HG02642 (cell line): Measurements from ENCODE around the gene TLK1.
A peak's percentile ranks its signal among the peaks of the same experiment; 100 is the strongest.

Experiments
- ATAC-seq: cut with Tn5 transposase; IDR thresholded peaks from one replicate; pipeline ENCODE4 v1.9.1; 2021; ENCODE audit warnings: mild to moderate bottlenecking; ENCODE audit not compliant: unreplicated experiment, poor library complexity

TLK1 gene

GRCh38 chr2:171160119-171160955, at the start of gene TLK1:
Gene TLK1 (minus strand): TSS chr2:171160893. CDS start chr2:171160428, 465 bp downstream.
- ATAC-seq: peak; percentile 60

- no peak for ATAC-seq
These were observed 49.6 kb upstream of the TLK1 start for GRCh38 chr2:171210216-171210863.

- ATAC-seq: no peak
These were observed 48.0 kb upstream of the TLK1 start for GRCh38 chr2:171208657-171209056.

- no peak for ATAC-seq
These were observed 45.9 kb upstream of the TLK1 start for GRCh38 chr2:171206422-171207115.

DNA sequence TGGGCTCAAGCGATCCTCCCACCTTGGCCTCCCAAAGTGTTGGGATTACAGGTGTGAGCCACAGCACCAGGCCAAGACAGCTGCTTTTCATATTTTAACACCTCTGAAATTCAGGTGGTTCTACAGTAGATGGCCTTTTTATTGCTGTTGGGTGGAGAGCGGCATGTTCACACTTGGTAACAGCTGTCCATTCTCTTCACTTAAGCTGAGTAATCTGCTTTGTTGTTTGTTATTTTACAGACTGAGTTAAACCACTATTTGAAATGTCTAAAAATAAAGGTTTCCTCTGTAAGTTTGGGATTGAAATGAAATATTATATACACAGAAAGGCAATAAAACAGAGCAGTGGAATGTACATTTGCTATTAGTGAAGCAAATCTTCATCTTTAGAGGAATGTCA, 44.9 kb upstream of the TLK1 start:
- no peak for ATAC-seq

DNA sequence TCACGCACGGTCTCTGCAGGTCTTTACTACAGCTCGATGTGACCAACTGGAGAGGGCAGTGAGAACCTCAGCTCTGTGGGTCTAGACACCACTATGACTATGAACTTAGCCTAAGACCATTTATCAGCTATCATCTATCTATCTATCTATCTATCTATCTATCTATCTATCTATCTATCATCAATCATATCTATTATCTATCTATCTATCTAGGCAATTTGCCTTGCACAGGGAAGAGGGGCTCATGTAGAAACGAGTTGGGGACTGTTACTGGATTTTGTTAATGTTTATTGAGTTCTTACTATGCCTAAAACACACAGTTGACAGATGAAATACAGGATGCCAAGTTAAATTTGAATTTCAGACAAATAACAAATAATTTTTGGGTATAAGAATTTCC, 41.1 kb upstream of the TLK1 start:
- ATAC-seq: no peak

- no peak for ATAC-seq
These were observed 40.6 kb upstream of the TLK1 start for GRCh38 chr2:171201271-171201670.

DNA sequence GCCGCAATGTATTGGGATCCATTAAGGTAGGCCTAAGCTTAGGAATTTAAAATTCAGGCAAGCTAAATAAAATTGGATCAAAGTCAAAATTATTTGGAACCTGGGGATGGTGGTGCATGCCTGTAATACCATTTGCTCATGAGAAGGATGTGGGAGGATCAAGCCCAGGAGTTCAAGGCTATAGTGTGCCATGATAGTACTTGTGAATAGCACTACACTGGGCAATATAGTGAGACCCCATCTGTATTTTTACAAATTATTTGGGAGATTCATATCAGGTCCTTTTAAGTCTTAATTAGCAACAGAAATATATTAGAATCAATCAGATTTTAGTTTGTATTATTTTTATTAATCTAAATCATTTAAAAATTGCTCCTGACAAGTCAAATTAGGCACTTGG, 39.8 kb upstream of the TLK1 start:
- ATAC-seq: no peak

- ATAC-seq: no peak
These were observed 30.3 kb upstream of the TLK1 start for GRCh38 chr2:171191021-171191420.

DNA sequence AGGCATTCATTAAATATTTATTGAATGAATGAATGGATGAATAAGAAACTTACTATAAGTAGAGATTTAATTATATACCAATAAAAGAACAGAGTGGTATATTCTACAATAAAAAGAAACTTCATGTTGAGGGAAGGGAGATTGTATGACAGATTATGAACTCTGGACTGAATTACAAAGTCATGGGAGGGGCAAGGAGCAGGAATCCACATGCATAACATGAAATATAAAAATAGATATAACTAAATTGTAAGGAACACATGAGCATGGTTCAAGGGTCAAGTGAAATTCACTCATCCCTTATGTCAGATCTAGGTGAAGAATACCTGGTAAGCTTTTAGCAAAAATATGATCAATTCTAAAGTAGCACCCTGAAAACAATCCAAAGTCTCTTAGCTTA, 27.1 kb upstream of the TLK1 start:
- ATAC-seq: no peak

DNA sequence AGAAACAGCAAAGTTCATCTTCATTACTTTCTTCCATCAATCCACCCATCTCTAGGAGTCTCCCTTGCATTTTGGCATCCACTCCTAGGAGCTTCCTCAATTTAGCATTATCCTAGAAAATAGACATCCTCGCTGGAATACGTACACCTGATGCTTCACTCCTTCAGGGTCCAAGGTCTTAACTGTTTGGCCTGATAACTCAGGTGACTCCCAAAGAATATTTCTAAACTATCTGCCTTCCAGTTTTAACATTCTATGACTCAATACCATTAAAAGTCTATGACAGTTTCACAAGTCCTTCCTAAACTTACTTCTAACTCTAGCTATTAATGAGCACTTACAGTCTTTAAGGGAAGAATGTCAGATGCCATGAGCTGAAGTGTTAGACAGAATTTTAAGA, 26.5 kb upstream of the TLK1 start:
- ATAC-seq: no peak

GRCh38 chr2:171185941-171186340, 25.2 kb upstream of the TLK1 start:
- no peak for ATAC-seq

DNA sequence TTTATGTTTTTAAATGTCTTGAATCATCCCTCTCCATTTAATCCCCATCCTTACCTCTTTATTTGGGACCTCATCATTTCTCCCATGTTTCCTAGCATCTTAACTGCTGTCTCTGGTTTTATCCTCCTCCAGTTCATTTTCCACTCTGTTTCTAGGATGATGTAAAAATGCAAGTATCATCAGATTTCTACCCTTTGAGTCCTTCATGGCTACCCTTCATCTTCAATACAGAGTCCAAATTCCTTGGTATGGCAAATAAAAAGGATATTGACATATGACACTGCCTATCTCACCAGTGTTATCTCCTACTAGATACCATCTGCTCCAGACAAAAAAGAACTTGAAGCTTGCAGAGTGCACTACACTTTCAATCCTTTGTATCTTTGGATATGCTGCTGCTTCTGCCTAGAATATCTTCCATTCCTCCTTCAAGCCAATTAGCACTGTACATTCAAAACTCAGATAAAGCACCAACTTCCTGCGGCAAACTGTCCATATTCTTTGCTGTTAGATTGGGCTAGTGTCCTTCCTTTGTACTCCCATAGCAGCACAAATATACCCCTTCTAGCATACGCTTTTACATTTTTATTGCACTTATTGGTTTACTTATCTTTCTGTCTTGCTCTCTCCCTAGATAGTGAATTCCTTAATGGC, 24.6 kb upstream of the TLK1 start:
- ATAC-seq: no peak

- no peak for ATAC-seq
These were observed 20.7 kb upstream of the TLK1 start for GRCh38 chr2:171181064-171182049.

GRCh38 chr2:171180229-171180930, 19.7 kb upstream of the TLK1 start:
- no peak for ATAC-seq

- ATAC-seq: no peak
These were observed 18.3 kb upstream of the TLK1 start for GRCh38 chr2:171178993-171179392.

DNA sequence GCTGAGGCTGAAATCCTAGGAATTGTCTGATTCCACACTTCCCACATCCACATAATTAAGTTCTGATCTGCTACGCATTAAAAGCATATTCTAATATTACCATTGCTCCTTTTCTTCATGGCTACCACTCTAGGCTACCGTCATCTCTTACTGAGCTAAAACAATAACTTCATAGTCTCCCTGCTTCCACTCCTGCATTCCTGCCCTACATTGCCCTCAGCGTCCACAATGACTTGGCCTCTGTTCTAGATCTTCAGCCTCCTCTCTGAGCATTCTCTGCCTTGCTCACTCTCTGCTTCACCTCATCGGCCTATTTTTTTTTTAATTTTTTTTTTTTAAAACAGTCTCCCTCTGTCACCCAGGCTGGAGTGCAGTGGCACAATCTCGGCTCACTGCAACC, 15.8 kb upstream of the TLK1 start:
- ATAC-seq: no peak

DNA sequence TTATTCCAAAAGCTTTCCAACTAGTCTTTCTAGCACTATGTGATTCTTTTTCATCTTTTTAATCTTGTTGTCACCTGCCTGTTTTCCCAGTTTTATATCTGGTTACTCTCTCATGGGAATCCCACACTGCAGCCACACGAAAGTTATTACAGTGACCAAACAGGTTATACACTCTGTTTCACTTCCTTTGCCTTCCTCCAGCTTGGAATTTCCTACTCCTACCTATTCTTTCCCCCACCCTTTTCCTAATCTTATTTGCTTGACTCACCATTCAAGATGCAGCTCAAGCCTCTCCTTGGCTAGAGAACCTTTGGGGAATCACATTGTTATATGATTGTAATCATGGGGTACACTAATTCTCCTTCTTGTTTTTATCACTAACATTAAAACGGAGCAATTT, 13.4 kb upstream of the TLK1 start:
- ATAC-seq: no peak

DNA sequence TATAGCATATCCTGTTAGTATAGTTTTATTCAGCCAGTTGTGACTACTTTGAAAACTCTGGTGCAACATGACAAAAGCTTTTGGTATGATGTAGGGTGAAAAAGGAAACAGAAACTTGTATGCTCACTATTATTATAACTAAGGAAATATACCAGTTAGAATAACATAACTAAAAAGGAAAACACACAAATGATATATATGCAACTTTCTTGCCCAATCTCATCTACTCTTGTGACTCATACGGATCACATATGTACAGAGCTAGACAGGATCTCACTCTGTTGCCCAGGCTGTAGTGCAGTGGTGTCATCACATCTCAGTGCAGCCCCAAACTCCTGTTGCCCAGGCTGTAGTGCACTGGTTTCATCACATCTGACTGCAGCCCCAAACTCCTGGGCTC, 12.4 kb upstream of the TLK1 start:
- no peak for ATAC-seq
